ENCODE results near the gene UTS2R. TPM values are rescaled to one million over a fixed set of nuclear protein-coding genes. Genes with fewer than 3 reads are reported as not detected.

The UTS2R gene
- polyA plus RNA-seq, 3 donors: not detected

- peak overlapping the region; percentile 0 for H3K9ac ChIP-seq (ENCODE audit: insufficient read depth, low read length, poor library complexity, severe bottlenecking)
- H2AFZ ChIP-seq (ENCODE audit: insufficient read depth, low read depth, low read length, poor library complexity, severe bottlenecking): no peak overlapping the region
- peaks cover 1 to 6% (median 3%) of the 10 kb centered on the region in 3 donors for H3K27me3 Mint-ChIP-seq (ENCODE audit: low read depth in 3 of 3)
- WGBS (ENCODE audit: insufficient coverage): 68% methylated on average over 7 of the region's 18 CpGs
- DNase-seq: no peak
- H3K4me3 ChIP-seq (replicated peaks in 1 of 3; ENCODE audit: low read depth in 2 of 3, low read length in 3 of 3): peak overlapping the region in 1 of 3 experiments; percentile 66
- intact Hi-C loops (cut with micrococcal nuclease): no loop called here
- H3K4me2 ChIP-seq (replicated peaks; ENCODE audit: extremely low read depth, low read length, poor library complexity, severe bottlenecking): peak overlapping the region; percentile 74
- peaks cover 28 to 30% of the 10 kb centered on the region in 2 donors for H3K4me1 ChIP-seq (ENCODE audit: control insufficient read depth in 1 of 2, insufficient read depth in 2 of 2, low read length in 2 of 2)
- H3K79me2 ChIP-seq (ENCODE audit: insufficient read depth, low read length): no peaks in the 10 kb centered on the region
- peaks cover 27% of the 10 kb centered on the region for H3K4me1 Mint-ChIP-seq
- H3K27ac ChIP-seq (ENCODE audit: low read depth in 1 of 2, low read length in 2 of 2): no peak overlapping the region
- H3K9me3 ChIP-seq (replicated peaks in 1 of 2; ENCODE audit: control insufficient read depth in 1 of 2, insufficient read depth in 1 of 2, low read length in 2 of 2): no peaks in the 10 kb centered on the region
- no peaks in the 10 kb centered on the region for H3K27me3 ChIP-seq (ENCODE audit: control insufficient read depth in 2 of 2, insufficient read depth in 2 of 2, low read length in 2 of 2)
- H3K27ac Mint-ChIP-seq: peak overlapping the region in 2 of 7 donors; percentile 13 to 40
- H4K20me1 ChIP-seq (ENCODE audit: insufficient read depth, low read length): no peaks in the 10 kb centered on the region
- no peak for TF ChIP-seq CTCF (IDR thresholded peaks at IDR 0.05)
- peaks cover 13 to 15% of the 10 kb centered on the region in 2 donors for H3K36me3 ChIP-seq (replicated peaks in 1 of 2; ENCODE audit: control insufficient read depth in 1 of 2, insufficient read depth in 2 of 2, low read length in 2 of 2)
- peaks cover 22 to 49% of the 10 kb centered on the region in 2 donors for H3K36me3 Mint-ChIP-seq
- H3K4me3 Mint-ChIP-seq: peak overlapping the region in 1 of 2 donors; percentile 94
- no peaks in the 10 kb centered on the region for H3K9me3 Mint-ChIP-seq
Measured at GRCh38 chr17:82399601-82400101, 28.1 kb downstream of the UTS2R start.

GRCh38 chr17:82400206-82400605 lies 28.6 kb downstream of the UTS2R start:
- no peaks in the 10 kb centered on the region for H3K79me2 ChIP-seq (ENCODE audit: insufficient read depth, low read length)
- Mint-ChIP-seq H3K4me3 (peak overlapping the region; percentile 34 to 94), H3K9me3 (no peaks in the 10 kb centered on the region)

More at GRCh38 chr17:82400206-82400605, 28.6 kb downstream of the UTS2R start:
- peak; percentile 30 to 71 (median 48) for DNase-seq
- H3K4me3 ChIP-seq (replicated peaks in 1 of 3; ENCODE audit: low read depth in 2 of 3, low read length in 3 of 3): peak overlapping the region in 2 of 3 experiments; percentile 22 to 66
- no peak for TF ChIP-seq CTCF (IDR thresholded peaks at IDR 0.05)
- no peaks in the 10 kb centered on the region for H3K9me3 ChIP-seq (replicated peaks in 1 of 2; ENCODE audit: control insufficient read depth in 1 of 2, insufficient read depth in 1 of 2, low read length in 2 of 2)
- peak overlapping the region; percentile 33 for H2AFZ ChIP-seq (ENCODE audit: insufficient read depth, low read depth, low read length, poor library complexity, severe bottlenecking)
- H3K36me3 ChIP-seq (replicated peaks in 1 of 2; ENCODE audit: control insufficient read depth in 1 of 2, insufficient read depth in 2 of 2, low read length in 2 of 2): peaks cover 13 to 19% of the 10 kb centered on the region in 2 donors
- peak overlapping the region; percentile 74 for H3K4me2 ChIP-seq (replicated peaks; ENCODE audit: extremely low read depth, low read length, poor library complexity, severe bottlenecking)
- H3K27ac ChIP-seq (ENCODE audit: low read depth in 1 of 2, low read length in 2 of 2): peak overlapping the region; percentile 20 to 66
- H3K4me1 ChIP-seq (ENCODE audit: control insufficient read depth in 1 of 2, insufficient read depth in 2 of 2, low read length in 2 of 2): peaks cover 28 to 30% of the 10 kb centered on the region in 2 donors
- Mint-ChIP-seq H3K36me3 (peaks cover 23 to 50% of the 10 kb centered on the region in 2 donors), H3K27ac (peak overlapping the region in 4 of 7 donors; percentile 13 to 68 (median 34)), H3K4me1 (peaks cover 27% of the 10 kb centered on the region), H3K27me3 (ENCODE audit: low read depth in 3 of 3) (peaks cover 1 to 6% (median 3%) of the 10 kb centered on the region in 3 donors)
- H3K9ac ChIP-seq (ENCODE audit: insufficient read depth, low read length, poor library complexity, severe bottlenecking): no peak overlapping the region
- H4K20me1 ChIP-seq (ENCODE audit: insufficient read depth, low read length): no peaks in the 10 kb centered on the region
- 0% methylated on average over 1 of the region's 7 CpGs for WGBS (ENCODE audit: insufficient coverage)
- intact Hi-C loops (cut with micrococcal nuclease): no loop called here
- H3K27me3 ChIP-seq (ENCODE audit: control insufficient read depth in 2 of 2, insufficient read depth in 2 of 2, low read length in 2 of 2): no peaks in the 10 kb centered on the region

Data from CD14-positive monocyte (primary cell).